HCT116 (cell line): ENCODE measurements around the gene PRTG. TPM values are rescaled to one million over a fixed set of nuclear protein-coding genes. Genes with fewer than 3 reads are reported as not detected.

Source experiments
- ATAC-seq: fragments of 200-7000 bp; cut with Tn5 transposase; 2 replicates; pipeline ENCODE4 v1.9.1; 2020; ENCODE audit warnings: mild to moderate bottlenecking, moderate library complexity
- BruUV-seq: library from RNA; stranded (reverse); fragments of 400-500 nt; replicated peaks from 2 replicates; lab custom pipeline; 2021; lab: Mats Ljungman, UMichigan
- CTCF ChIA-PET: fragments of 300-600 bp; sonication (Branson Sonifier 250); formaldehyde crosslinking; loops from one replicate; lab custom pipeline; 2021; ENCODE audit warnings: antibody characterized with exemption; lab: Charles Lee
- POLR2A ChIA-PET: fragments of 300-600, 350-600 bp; sonication (Branson Sonifier 250); formaldehyde crosslinking; loops from one replicate; lab custom pipeline; 2021; ENCODE audit warnings: antibody characterized with exemption; lab: Charles Lee
- RAD21 ChIA-PET, 2 experiments: fragments of 300-600 bp; sonication (Branson Sonifier 250); formaldehyde crosslinking; loops; one replicate each; lab custom pipeline; 2023; ENCODE audit warnings: low total read pairs in 2 of 2; ENCODE audit not compliant: uncharacterized antibody in 2 of 2, unreplicated experiment in 2 of 2, low non-redundant PET in 1 of 2; lab: Charles Lee
- DNase-seq: peaks from one replicate; pipeline ENCODE4 v3.0.0-alpha.2; 2010; ENCODE audit warnings: low read depth, low spot score
- H2AFZ ChIP-seq: fragments of 200-600 bp; shearing (Covaris generic), sonication (generic); 2 replicates; pipeline ENCODE4 v1.6.1; 2017; ENCODE audit warnings: low read depth, mixed run types, mixed read lengths, antibody characterized with exemption, low read length; ENCODE audit not compliant: poor library complexity, severe bottlenecking
- H3K27ac ChIP-seq: 2 replicates; pipeline ENCODE4 v1.5.1; 2012; ENCODE audit warnings: low read depth, low read length
- H3K27me3 ChIP-seq: fragments of 200-600 bp; sonication (generic); 2 replicates; pipeline ENCODE4 v1.6.1; 2016; ENCODE audit warnings: mixed run types, low read length, mixed read lengths; ENCODE audit not compliant: insufficient read depth
- H3K36me3 ChIP-seq, 2 experiments: fragments of 200-500 bp in 1 of 2; fragments of 200-600 bp in 1 of 2; sonication (Bioruptor generic) in 1 of 2; sonication (generic) in 1 of 2; 2 replicates each; pipeline versions ENCODE4 v1.5.1 to v1.6.1; 2014 to 2016; ENCODE audit warnings: low read length in 2 of 2, inconsistent platforms in 1 of 2, mixed read lengths in 1 of 2, mixed run types in 1 of 2; ENCODE audit not compliant: insufficient read depth in 2 of 2, control insufficient read depth in 1 of 2
- H3K4me1 ChIP-seq, 2 experiments: fragments of 200-600 bp in 1 of 2; sonication (generic) in 1 of 2; 2 replicates each; pipeline versions ENCODE4 v1.5.1 to v1.6.1; 2012 to 2017; ENCODE audit warnings: low read length in 2 of 2, inconsistent platforms in 1 of 2, mild to moderate bottlenecking in 1 of 2, mixed read lengths in 1 of 2, mixed run types in 1 of 2, moderate library complexity in 1 of 2; ENCODE audit not compliant: insufficient read depth in 2 of 2, control insufficient read depth in 1 of 2
- H3K4me2 ChIP-seq: fragments of 200-600 bp; sonication (generic); 2 replicates; pipeline ENCODE4 v1.6.1; 2017; ENCODE audit warnings: mixed run types, low read length, mixed read lengths
- H3K4me3 ChIP-seq, 2 experiments: fragments of 200-600 bp in 1 of 2; sonication (generic) in 1 of 2; replicated peaks in 1 of 2; 2 replicates each; pipeline ENCODE4 v1.5.1; 2011 to 2016; ENCODE audit warnings: low read length in 2 of 2, control low read depth in 1 of 2, low read depth in 1 of 2, mild to moderate bottlenecking in 1 of 2, mixed read lengths in 1 of 2, mixed run types in 1 of 2
- H3K79me2 ChIP-seq: fragments of 200-600 bp; sonication (generic); 2 replicates; pipeline ENCODE4 v1.6.1; 2017; ENCODE audit warnings: mild to moderate bottlenecking, mixed run types, low read length, moderate library complexity, mixed read lengths; ENCODE audit not compliant: insufficient read depth
- H3K9ac ChIP-seq: fragments of 200-600 bp; sonication (generic); 2 replicates; pipeline ENCODE4 v1.6.1; 2016; ENCODE audit warnings: low read length, mixed read lengths
- H3K9me2 ChIP-seq: fragments of 200-600 bp; sonication (generic), shearing (Covaris generic); 2 replicates; pipeline ENCODE4 v1.6.1; 2017; ENCODE audit warnings: mixed run types, mild to moderate bottlenecking, moderate library complexity; ENCODE audit not compliant: insufficient read depth
- H3K9me3 ChIP-seq, 2 experiments: fragments of 200-500 bp in 1 of 2; fragments of 200-600 bp in 1 of 2; sonication (Bioruptor generic) in 1 of 2; sonication (generic) in 1 of 2; 2 replicates each; pipeline ENCODE4 v1.6.1; 2014 to 2017; ENCODE audit warnings: low read length in 2 of 2, mixed read lengths in 2 of 2, inconsistent platforms in 1 of 2, low read depth in 1 of 2, mild to moderate bottlenecking in 1 of 2, mixed run types in 1 of 2, moderate library complexity in 1 of 2; ENCODE audit not compliant: control insufficient read depth in 1 of 2, insufficient read depth in 1 of 2
- H4K20me1 ChIP-seq: fragments of 200-600 bp; sonication (generic), shearing (Covaris generic); 2 replicates; pipeline ENCODE4 v1.6.1; 2017; ENCODE audit warnings: mixed run types, mild to moderate bottlenecking, moderate library complexity; ENCODE audit not compliant: insufficient read depth
- CEBPB ChIP-seq: IDR thresholded peaks from 2 replicates; pipeline ENCODE4 v1.6.1; 2012; ENCODE audit warnings: low read depth
- CTCF ChIP-seq, 3 experiments: fragments of 200-600 bp in 1 of 3; sonication (generic) in 1 of 3; IDR thresholded peaks in 2 of 3; conservative IDR thresholded peaks in 1 of 3; 2 replicates each; pipeline ENCODE4 v1.5.1; 2012 to 2017; ENCODE audit warnings: low read depth in 2 of 3, low read length in 2 of 3, antibody characterized with exemption in 1 of 3, borderline replicate concordance in 1 of 3, control low read depth in 1 of 3, mild to moderate bottlenecking in 1 of 3, mixed read lengths in 1 of 3, mixed run types in 1 of 3, moderate library complexity in 1 of 3; ENCODE audit not compliant: insufficient read depth in 1 of 3
- EGR1 ChIP-seq: IDR thresholded peaks from 2 replicates; pipeline ENCODE4 v1.6.1; 2012; ENCODE audit warnings: low read depth
- ELF1 ChIP-seq: IDR thresholded peaks from 2 replicates; pipeline ENCODE4 v1.6.1; 2012; ENCODE audit warnings: low read depth, borderline replicate concordance
- EZH2 ChIP-seq: fragments of 200-600 bp; sonication (generic); IDR thresholded peaks from 2 replicates; pipeline ENCODE4 v1.6.1; 2017; ENCODE audit warnings: antibody characterized with exemption, mixed run types
- EZH2phosphoT487 ChIP-seq: fragments of 200-600 bp; IDR thresholded peaks from 2 replicates; pipeline ENCODE4 v1.6.1; 2018; ENCODE audit warnings: antibody characterized with exemption, borderline replicate concordance
- FOSL1 ChIP-seq: IDR thresholded peaks from 2 replicates; pipeline ENCODE4 v1.6.1; 2012; ENCODE audit warnings: low read depth
- JUND ChIP-seq: IDR thresholded peaks from 2 replicates; pipeline ENCODE4 v1.6.1; 2012
- MAX ChIP-seq: IDR thresholded peaks from 2 replicates; pipeline ENCODE4 v1.6.1; 2012
- POLR2A ChIP-seq: IDR thresholded peaks from 2 replicates; pipeline ENCODE4 v1.7.0; 2011; ENCODE audit warnings: borderline replicate concordance; ENCODE audit not compliant: insufficient read depth, insufficient read length; ENCODE audit errors: extremely low read depth
- SP1 ChIP-seq: IDR thresholded peaks from 2 replicates; pipeline ENCODE4 v1.6.1; 2012; ENCODE audit warnings: low read depth
- SRF ChIP-seq: IDR thresholded peaks from 2 replicates; pipeline ENCODE4 v1.6.1; 2012; ENCODE audit warnings: low read depth
- TCF7L2 ChIP-seq: IDR thresholded peaks from 2 replicates; pipeline ENCODE4 v1.7.0; 2011; ENCODE audit warnings: borderline replicate concordance, inconsistent platforms; ENCODE audit not compliant: insufficient read depth, insufficient read length; ENCODE audit errors: extremely low read depth
- ZNF274 ChIP-seq: fragments of 200-500 bp; sonication (Bioruptor generic); IDR thresholded peaks from 2 replicates; pipeline ENCODE4 v1.6.1; 2014; ENCODE audit warnings: mild to moderate bottlenecking, low read depth, low read length, inconsistent platforms
- intact Hi-C: fragments of 100-400 bp; cut with micrococcal nuclease; formaldehyde crosslinking; loops from 2 replicates; pipeline ENCODE4 v1.10.0; 2022
- total RNA-seq: library from RNA; stranded (reverse); gene quantifications from one replicate; pipeline ENCODE4 v1.2.1, GENCODE V29; 2021; ENCODE audit not compliant: unreplicated experiment

PRTG gene
- total RNA-seq, 1 experiment from 2014 or later, result not detected

- ATAC-seq, result no peak
- Histone ChIP-seq H3K4me3 (no peak overlapping the region), H2AFZ (no peak overlapping the region), H4K20me1 (no peaks in the 10 kb centered on the region), H3K36me3 (no peaks in the 10 kb centered on the region), H3K27me3 (no peaks in the 10 kb centered on the region), H3K4me1 (no peaks in the 10 kb centered on the region), H3K79me2 (no peaks in the 10 kb centered on the region), H3K9ac (no peak overlapping the region), H3K9me3 (no peaks in the 10 kb centered on the region), H3K9me2 (no peaks in the 10 kb centered on the region), H3K4me2 (no peak overlapping the region), H3K27ac (no peak overlapping the region)
- DNase-seq, result no peak
- RAD21 ChIA-PET, result no interaction called here
- POLR2A ChIA-PET, result no interaction called here
- TF ChIP-seq CEBPB (no peak), EZH2 (no peak), SRF (no peak), SP1 (no peak), MAX (no peak), ELF1 (no peak), TCF7L2 (no peak), CTCF (IDR thresholded peaks at IDR 0.05 in 2 of 3, conservative IDR thresholded peaks at IDR 0.05 in 1 of 3; ENCODE audit: borderline replicate concordance in 1 of 3, insufficient read depth in 1 of 3, low read depth in 2 of 3, low read length in 2 of 3) (no peak), ZNF274 (no peak), FOSL1 (no peak), EZH2phosphoT487 (no peak), POLR2A (no peak), JUND (no peak), EGR1 (no peak)
- CTCF ChIA-PET, result no interaction called here
- no TSS peak for BruUV-seq
- intact Hi-C loops, result no loop called here
Observed at GRCh38 chr15:55707951-55708350, 35.0 kb downstream of the PRTG start.
